Ovary (tissue), 9 donors: ENCODE results near the gene AGRP. TPM values are rescaled to one million over a fixed set of nuclear protein-coding genes. Genes with fewer than 3 reads are reported as not detected.

ENCODE experiments used
- DNase-seq, 5 donors: peaks; one replicate each; pipeline ENCODE4 v3.0.0-alpha.2; 2019 to 2020
- H3K27ac ChIP-seq, 2 donors: fragments of 200-600 bp; one replicate each; pipeline versions ENCODE4 v1.5.1 to v1.8.0; 2019 to 2022
- H3K27me3 ChIP-seq: fragments of 200-600 bp; one replicate; pipeline ENCODE4 v1.8.0; 2022
- H3K36me3 ChIP-seq: fragments of 200-600 bp; sonication (generic); one replicate; pipeline ENCODE4 v1.5.1; 2019
- H3K4me1 ChIP-seq: one replicate; pipeline ENCODE4 v1.8.1; 2013; ENCODE audit warnings: mild to moderate bottlenecking, moderate library complexity; ENCODE audit not compliant: insufficient read depth
- H3K4me3 ChIP-seq: fragments of 200-600 bp; sonication (generic); one replicate; pipeline ENCODE4 v1.5.1; 2017
- H3K9me3 ChIP-seq, 2 donors: fragments of 200-600 bp in 1 of 2; sonication (generic) in 1 of 2; one replicate each; pipeline versions ENCODE4 v1.5.1 to v1.8.1; 2013 to 2019; ENCODE audit warnings: mild to moderate bottlenecking in 1 of 2, moderate library complexity in 1 of 2
- EP300 ChIP-seq: sonication (generic); formaldehyde crosslinking; IDR thresholded peaks from one replicate; pipeline ENCODE4 v1.6.1; 2017; ENCODE audit warnings: antibody characterized with exemption
- POLR2A ChIP-seq: fragments of 450-650 bp; IDR thresholded peaks from one replicate; pipeline ENCODE4 v1.6.1; 2017; ENCODE audit warnings: antibody characterized with exemption, mild to moderate bottlenecking, moderate library complexity
- WGBS, 3 donors: extraction: QIAGEN DNeasy Blood & Tissue Kit in 1 of 3; methylation state at CpG; one replicate each; pipeline versions ENCODE4 v1.1.5 to v1.1.7; 2013 to 2017; 5-methylcytosine and 5-hydroxymethylcytosine counted together
- intact Hi-C, 4 donors: fragments of 100-400 bp; cut with DNase I; formaldehyde crosslinking; loops; one replicate each; pipeline versions ENCODE4 v1.11.0 to v1.15.1; 2022 to 2023
- polyA plus RNA-seq, 2 donors: library from polyadenylated mRNA; stranded (reverse); fragments of 200-250 nt in 1 of 2; fragments of 350-450 nt in 1 of 2; fragmentation: Illumina TruSeq in 1 of 2; extraction: RNeasy Lipid Tissue Mini Kit (QIAGEN cat#74804) in 1 of 2; gene quantifications; one replicate each; pipeline ENCODE4 v1.2.3, GENCODE V29; 2013 to 2014
- total RNA-seq, 7 donors: library from RNA; depleted of rRNA in 2 of 7; stranded (reverse); fragments of >200 nt in 2 of 7; fragmentation: NEBNext Ultra II Directional in 3 of 7; extraction: Animal tissue kit (Norgen Biotek cat#: 25700) in 3 of 7; gene quantifications; one replicate each; pipeline versions ENCODE4 v1.1.0 to v1.2.4, GENCODE V29; 2016 to 2023
- TF ChIP-seq, protein P1 (sequence below), 3 donors: fragments of 450-650 bp in 2 of 3; fragments of 200-600 bp in 1 of 3; IDR thresholded peaks; one replicate each; pipeline versions ENCODE4 v1.5.1 to v1.8.0; 2016 to 2022; ENCODE audit warnings: antibody characterized with exemption in 3 of 3, mild to moderate bottlenecking in 1 of 3
- donor health status: DM: no; HTN: no; CAD: no; lungs with moderate emphysema.
- donor health status: DM: no; HTN: no; CAD: no.
- donor health status: Bipolar disorder and iron deficiency.
- donor health status: DM: yes; HTN: yes; CAD: no.
- donor health status: DM: no; HTN: no; CAD: no.
- donor health status: DM: yes; HTN: yes; CAD: no.

Gene AGRP
- total and polyA plus RNA-seq, 9 donors: 0.11 to 0.55 (median 0.48) TPM; not detected in 6

DNA sequence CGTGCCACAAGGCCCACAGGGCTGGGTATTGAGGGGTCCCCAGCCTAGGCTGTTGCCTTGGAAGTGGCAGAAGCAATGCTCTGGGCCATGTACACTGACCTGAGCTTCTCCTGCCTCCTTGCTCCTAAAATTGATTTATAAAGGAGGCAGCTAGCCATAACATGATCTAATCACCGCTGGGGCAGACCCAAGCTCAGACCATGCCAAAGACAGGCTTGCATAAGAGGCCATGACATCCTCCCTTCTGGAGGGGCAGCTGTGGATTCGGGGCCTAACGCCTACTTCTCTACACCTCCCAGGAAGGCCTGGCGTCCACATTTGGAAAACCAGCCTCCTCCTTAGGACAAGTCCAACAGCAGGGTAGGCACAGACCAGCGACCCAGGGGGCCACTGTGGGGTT is 40.1 kb downstream of the AGRP start:
- H3K36me3 ChIP-seq: no peaks in the 10 kb centered on the region
- H3K4me3 ChIP-seq: no peak overlapping the region
- H3K27ac ChIP-seq: peak overlapping the region in 1 of 2 donors; percentile 58
- TF ChIP-seq EP300 (no peak), POLR2A (no peak)
- TF ChIP-seq, protein P1, sequence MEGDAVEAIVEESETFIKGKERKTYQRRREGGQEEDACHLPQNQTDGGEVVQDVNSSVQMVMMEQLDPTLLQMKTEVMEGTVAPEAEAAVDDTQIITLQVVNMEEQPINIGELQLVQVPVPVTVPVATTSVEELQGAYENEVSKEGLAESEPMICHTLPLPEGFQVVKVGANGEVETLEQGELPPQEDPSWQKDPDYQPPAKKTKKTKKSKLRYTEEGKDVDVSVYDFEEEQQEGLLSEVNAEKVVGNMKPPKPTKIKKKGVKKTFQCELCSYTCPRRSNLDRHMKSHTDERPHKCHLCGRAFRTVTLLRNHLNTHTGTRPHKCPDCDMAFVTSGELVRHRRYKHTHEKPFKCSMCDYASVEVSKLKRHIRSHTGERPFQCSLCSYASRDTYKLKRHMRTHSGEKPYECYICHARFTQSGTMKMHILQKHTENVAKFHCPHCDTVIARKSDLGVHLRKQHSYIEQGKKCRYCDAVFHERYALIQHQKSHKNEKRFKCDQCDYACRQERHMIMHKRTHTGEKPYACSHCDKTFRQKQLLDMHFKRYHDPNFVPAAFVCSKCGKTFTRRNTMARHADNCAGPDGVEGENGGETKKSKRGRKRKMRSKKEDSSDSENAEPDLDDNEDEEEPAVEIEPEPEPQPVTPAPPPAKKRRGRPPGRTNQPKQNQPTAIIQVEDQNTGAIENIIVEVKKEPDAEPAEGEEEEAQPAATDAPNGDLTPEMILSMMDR (IDR thresholded peaks at IDR 0.05): no peak
- DNase-seq: peak; percentile 73 to 82 (median 78)
- no peaks in the 10 kb centered on the region for H3K9me3 ChIP-seq
- no peaks in the 10 kb centered on the region for H3K27me3 ChIP-seq
- intact Hi-C loops: no loop called here
- 22 to 35% (median 23%) methylated on average over 6 of the region's 6 CpGs for WGBS, 3 donors
- H3K4me1 ChIP-seq: peaks cover 60% of the 10 kb centered on the region

DNA sequence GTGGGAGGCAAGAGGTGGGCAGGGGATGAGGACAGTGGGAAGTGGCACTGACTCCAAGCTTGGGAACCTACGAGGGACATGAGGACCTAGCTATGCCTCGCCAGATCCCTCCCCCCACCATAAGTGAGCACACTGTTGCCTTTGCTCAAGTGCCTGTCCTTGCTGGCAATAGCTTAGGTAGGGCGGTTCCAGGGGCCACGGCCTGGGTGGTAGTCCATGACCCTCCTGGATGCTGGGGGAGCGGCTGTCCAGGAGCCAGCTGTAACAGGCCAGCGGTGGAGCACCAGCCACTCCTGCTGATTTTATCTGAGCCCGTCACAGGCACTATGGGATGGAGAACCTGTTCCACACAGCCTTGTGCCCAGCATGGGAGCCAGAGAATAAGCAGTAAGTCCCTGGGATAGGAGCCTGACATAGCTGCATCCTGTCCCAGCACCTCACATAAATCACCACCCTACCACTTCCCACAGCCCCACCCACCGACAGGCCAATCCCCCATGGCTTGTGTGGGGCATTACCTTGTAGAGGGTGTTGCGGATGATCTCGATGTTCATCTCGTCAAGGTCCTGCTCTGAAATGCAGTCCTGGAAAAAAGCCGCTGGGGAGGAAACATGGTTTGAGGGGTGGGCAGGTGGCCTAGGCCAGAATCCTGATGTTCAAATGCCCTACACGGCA is 40.6 kb downstream of the AGRP start:
- intact Hi-C loops: no loop called here
- 53 to 81% (median 75%) methylated on average over 13 of the region's 13 CpGs for WGBS, 3 donors
- no peaks in the 10 kb centered on the region for H3K9me3 ChIP-seq
- no peaks in the 10 kb centered on the region for H3K27me3 ChIP-seq
- no peak overlapping the region for H3K4me3 ChIP-seq
- peak overlapping the region in 1 of 2 donors; percentile 58 for H3K27ac ChIP-seq
- peak in 2 of 5 donors; percentile 33 to 54 for DNase-seq
- TF ChIP-seq, protein P1 (IDR thresholded peaks at IDR 0.05): no peak
- TF ChIP-seq POLR2A: no peak
- no peak for TF ChIP-seq EP300
- H3K36me3 ChIP-seq: no peaks in the 10 kb centered on the region
- H3K4me1 ChIP-seq: peaks cover 57% of the 10 kb centered on the region

DNA sequence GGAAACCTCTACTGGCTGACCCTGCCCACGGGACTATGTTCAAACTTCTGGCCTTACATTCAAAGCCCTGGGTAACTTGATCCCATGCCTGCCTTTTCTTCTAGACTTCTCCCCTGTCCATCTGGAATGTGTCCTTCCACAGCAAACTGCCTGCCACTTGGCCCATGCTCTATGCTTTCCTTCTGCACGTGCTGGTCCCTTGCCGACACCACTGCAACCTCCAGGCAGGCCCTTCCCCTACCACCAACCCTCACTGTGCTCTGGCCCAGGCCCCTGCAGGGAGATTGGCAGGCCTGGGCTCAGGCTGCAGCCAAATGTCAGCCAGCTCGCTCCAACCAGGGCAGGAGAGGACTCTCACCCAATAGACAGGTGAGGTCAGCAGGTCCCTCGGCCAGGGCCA is 41.4 kb downstream of the AGRP start:
- intact Hi-C loops: no loop called here
- no peaks in the 10 kb centered on the region for H3K36me3 ChIP-seq
- H3K4me3 ChIP-seq: no peak overlapping the region
- H3K4me1 ChIP-seq: peaks cover 49% of the 10 kb centered on the region
- no peak overlapping the region for H3K27ac ChIP-seq
- no peak for DNase-seq
- H3K9me3 ChIP-seq: no peaks in the 10 kb centered on the region
- H3K27me3 ChIP-seq: no peaks in the 10 kb centered on the region
- WGBS, 3 donors: 53 to 74% (median 65%) methylated on average over 5 of the region's 5 CpGs
- TF ChIP-seq EP300 (no peak), POLR2A (no peak)
- TF ChIP-seq, protein P1 (IDR thresholded peaks at IDR 0.05): no peak

DNA sequence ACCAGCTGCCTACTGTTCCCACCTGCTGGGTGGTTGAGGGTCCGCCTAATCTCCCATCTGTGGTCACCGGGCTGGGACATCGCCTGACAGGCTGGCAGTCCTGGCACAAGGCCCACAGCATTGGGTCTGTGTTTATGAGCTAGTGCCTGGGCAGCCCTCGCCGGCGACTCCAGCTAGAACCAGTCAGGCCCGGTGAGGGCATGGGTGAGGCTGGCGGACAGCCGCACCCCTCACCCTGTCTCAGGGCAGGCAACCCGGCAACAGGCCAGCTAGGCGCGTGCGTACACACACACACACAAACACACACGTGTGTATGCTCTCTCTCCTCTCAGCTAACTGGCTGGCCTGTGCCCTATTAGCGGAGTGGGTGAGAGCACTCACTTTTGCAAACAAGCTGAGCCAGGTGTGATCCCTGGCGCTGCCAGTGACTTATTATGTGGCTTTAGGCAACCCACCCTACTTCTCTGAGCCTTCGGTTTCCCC is 42.0 kb downstream of the AGRP start:
- Histone ChIP-seq H3K4me3 (no peak overlapping the region), H3K9me3 (no peaks in the 10 kb centered on the region), H3K36me3 (no peaks in the 10 kb centered on the region), H3K4me1 (peaks cover 43% of the 10 kb centered on the region), H3K27ac (no peak overlapping the region), H3K27me3 (no peaks in the 10 kb centered on the region)
- intact Hi-C loops: no loop called here
- 86 to 88% (median 87%) methylated on average over 16 to 17 of the region's 17 CpGs for WGBS, 3 donors
- TF ChIP-seq EP300 (no peak), POLR2A (no peak)
- TF ChIP-seq, protein P1 (IDR thresholded peaks at IDR 0.05): no peak
- DNase-seq: peak in 1 of 5 donors; percentile 49
